ENCODE results near the gene APOC3. TPM values are rescaled to one million over a fixed set of nuclear protein-coding genes. Genes with fewer than 3 reads are reported as not detected.

APOC3 gene
- total RNA-seq, 3 donors from 2014 or later = 0.82 to 4.0 (median 2.0) TPM

- ATAC-seq (no peak), DNase-seq (no peak)
- H3K4me1 Mint-ChIP-seq (ENCODE audit: low read depth) = peaks cover 21% of the 10 kb centered on the region
- no peak overlapping the region for H3K4me3 Mint-ChIP-seq
- no peaks in the 10 kb centered on the region for H3K27me3 Mint-ChIP-seq (ENCODE audit: low read depth)
- peaks cover 53% of the 10 kb centered on the region for H3K36me3 Mint-ChIP-seq (ENCODE audit: insufficient read depth)
- H3K9me3 Mint-ChIP-seq = no peaks in the 10 kb centered on the region
Observed at GRCh38 chr11:116860303-116860702, 30.6 kb downstream of the APOC3 start.

GRCh38 chr11:116861539-116861938, 31.8 kb downstream of the APOC3 start:
- Mint-ChIP-seq H3K27me3 (ENCODE audit: low read depth) (no peaks in the 10 kb centered on the region), H3K36me3 (ENCODE audit: insufficient read depth) (peaks cover 56% of the 10 kb centered on the region), H3K4me3 (no peak overlapping the region), H3K9me3 (no peaks in the 10 kb centered on the region), H3K4me1 (ENCODE audit: low read depth) (peaks cover 11% of the 10 kb centered on the region)
- ATAC-seq (no peak), DNase-seq (no peak)

- Mint-ChIP-seq H3K4me1 (ENCODE audit: low read depth) (peaks cover 4% of the 10 kb centered on the region), H3K4me3 (no peak overlapping the region), H3K36me3 (ENCODE audit: insufficient read depth) (peaks cover 57% of the 10 kb centered on the region), H3K27me3 (ENCODE audit: low read depth) (no peaks in the 10 kb centered on the region), H3K9me3 (no peaks in the 10 kb centered on the region)
- no peak for ATAC-seq
- no peak for DNase-seq
Observed at GRCh38 chr11:116862185-116862584, 32.5 kb downstream of the APOC3 start.

GRCh38 chr11:116862951-116863350, 33.2 kb downstream of the APOC3 start:
- Mint-ChIP-seq H3K27me3 (ENCODE audit: low read depth) (no peaks in the 10 kb centered on the region), H3K36me3 (ENCODE audit: insufficient read depth) (peaks cover 61% of the 10 kb centered on the region), H3K4me3 (no peak overlapping the region), H3K4me1 (ENCODE audit: low read depth) (no peaks in the 10 kb centered on the region), H3K9me3 (no peaks in the 10 kb centered on the region)
- no peak for DNase-seq
- no peak for ATAC-seq

GRCh38 chr11:116864531-116864930, 34.8 kb downstream of the APOC3 start:
- H3K4me3 Mint-ChIP-seq = no peak overlapping the region
- H3K36me3 Mint-ChIP-seq (ENCODE audit: insufficient read depth) = peaks cover 55% of the 10 kb centered on the region
- H3K9me3 Mint-ChIP-seq = no peaks in the 10 kb centered on the region
- ATAC-seq (no peak), DNase-seq (no peak)
- no peaks in the 10 kb centered on the region for H3K4me1 Mint-ChIP-seq (ENCODE audit: low read depth)
- no peaks in the 10 kb centered on the region for H3K27me3 Mint-ChIP-seq (ENCODE audit: low read depth)

- no peaks in the 10 kb centered on the region for H3K4me1 Mint-ChIP-seq (ENCODE audit: low read depth)
- H3K4me3 Mint-ChIP-seq = no peak overlapping the region
- H3K36me3 Mint-ChIP-seq (ENCODE audit: insufficient read depth) = peaks cover 61% of the 10 kb centered on the region
- ATAC-seq (no peak), DNase-seq (no peak)
- H3K27me3 Mint-ChIP-seq (ENCODE audit: low read depth) = no peaks in the 10 kb centered on the region
- no peaks in the 10 kb centered on the region for H3K9me3 Mint-ChIP-seq
Observed at GRCh38 chr11:116865696-116866095, 36.0 kb downstream of the APOC3 start.

- H3K9me3 Mint-ChIP-seq = no peaks in the 10 kb centered on the region
- no peaks in the 10 kb centered on the region for H3K27me3 Mint-ChIP-seq (ENCODE audit: low read depth)
- ATAC-seq = no peak
- no peak overlapping the region for H3K4me3 Mint-ChIP-seq
- H3K36me3 Mint-ChIP-seq (ENCODE audit: insufficient read depth) = peaks cover 62% of the 10 kb centered on the region
- DNase-seq = no peak
- H3K4me1 Mint-ChIP-seq (ENCODE audit: low read depth) = no peaks in the 10 kb centered on the region
Observed at GRCh38 chr11:116866804-116867455, 37.2 kb downstream of the APOC3 start.

- no peak for DNase-seq
- no peak overlapping the region for H3K4me3 Mint-ChIP-seq
- no peaks in the 10 kb centered on the region for H3K4me1 Mint-ChIP-seq (ENCODE audit: low read depth)
- no peaks in the 10 kb centered on the region for H3K27me3 Mint-ChIP-seq (ENCODE audit: low read depth)
- H3K9me3 Mint-ChIP-seq = no peaks in the 10 kb centered on the region
- peaks cover 64% of the 10 kb centered on the region for H3K36me3 Mint-ChIP-seq (ENCODE audit: insufficient read depth)
- ATAC-seq = no peak
Observed at GRCh38 chr11:116867619-116868018, 37.9 kb downstream of the APOC3 start.

GRCh38 chr11:116868066-116868465, 38.4 kb downstream of the APOC3 start:
- no peaks in the 10 kb centered on the region for H3K4me1 Mint-ChIP-seq (ENCODE audit: low read depth)
- H3K36me3 Mint-ChIP-seq (ENCODE audit: insufficient read depth) = peaks cover 67% of the 10 kb centered on the region
- no peaks in the 10 kb centered on the region for H3K27me3 Mint-ChIP-seq (ENCODE audit: low read depth)
- DNase-seq (no peak), ATAC-seq (no peak)
- no peaks in the 10 kb centered on the region for H3K9me3 Mint-ChIP-seq
- H3K4me3 Mint-ChIP-seq = no peak overlapping the region

- Mint-ChIP-seq H3K4me3 (no peak overlapping the region), H3K4me1 (ENCODE audit: low read depth) (no peaks in the 10 kb centered on the region), H3K27me3 (ENCODE audit: low read depth) (no peaks in the 10 kb centered on the region), H3K9me3 (no peaks in the 10 kb centered on the region), H3K36me3 (ENCODE audit: insufficient read depth) (peaks cover 60% of the 10 kb centered on the region)
- ATAC-seq (no peak), DNase-seq (no peak)
Observed at GRCh38 chr11:116869610-116870009, 39.9 kb downstream of the APOC3 start.

- no peak for ATAC-seq
- no peak overlapping the region for H3K4me3 Mint-ChIP-seq
- no peaks in the 10 kb centered on the region for H3K4me1 Mint-ChIP-seq (ENCODE audit: low read depth)
- DNase-seq = no peak
- H3K9me3 Mint-ChIP-seq = no peaks in the 10 kb centered on the region
- H3K36me3 Mint-ChIP-seq (ENCODE audit: insufficient read depth) = peaks cover 62% of the 10 kb centered on the region
- no peaks in the 10 kb centered on the region for H3K27me3 Mint-ChIP-seq (ENCODE audit: low read depth)
Observed at GRCh38 chr11:116870054-116870453, 40.3 kb downstream of the APOC3 start.

- H3K4me1 Mint-ChIP-seq (ENCODE audit: low read depth) = no peaks in the 10 kb centered on the region
- DNase-seq = no peak
- H3K9me3 Mint-ChIP-seq = no peaks in the 10 kb centered on the region
- ATAC-seq = no peak
- no peak overlapping the region for H3K4me3 Mint-ChIP-seq
- peaks cover 60% of the 10 kb centered on the region for H3K36me3 Mint-ChIP-seq (ENCODE audit: insufficient read depth)
- no peaks in the 10 kb centered on the region for H3K27me3 Mint-ChIP-seq (ENCODE audit: low read depth)
Observed at GRCh38 chr11:116871248-116871647, 41.5 kb downstream of the APOC3 start.

GRCh38 chr11:116873381-116873780, 43.7 kb downstream of the APOC3 start:
- Mint-ChIP-seq H3K36me3 (ENCODE audit: insufficient read depth) (peaks cover 48% of the 10 kb centered on the region), H3K4me1 (ENCODE audit: low read depth) (no peaks in the 10 kb centered on the region), H3K9me3 (no peaks in the 10 kb centered on the region), H3K4me3 (no peak overlapping the region), H3K27me3 (ENCODE audit: low read depth) (no peaks in the 10 kb centered on the region)
- ATAC-seq (no peak), DNase-seq (no peak)

- no peaks in the 10 kb centered on the region for H3K9me3 Mint-ChIP-seq
- no peaks in the 10 kb centered on the region for H3K27me3 Mint-ChIP-seq (ENCODE audit: low read depth)
- no peak overlapping the region for H3K4me3 Mint-ChIP-seq
- DNase-seq (no peak), ATAC-seq (no peak)
- no peaks in the 10 kb centered on the region for H3K4me1 Mint-ChIP-seq (ENCODE audit: low read depth)
- peaks cover 47% of the 10 kb centered on the region for H3K36me3 Mint-ChIP-seq (ENCODE audit: insufficient read depth)
Observed at GRCh38 chr11:116874251-116874650, 44.5 kb downstream of the APOC3 start.

GRCh38 chr11:116875194-116875593, 45.5 kb downstream of the APOC3 start:
- no peak for ATAC-seq
- Mint-ChIP-seq H3K36me3 (ENCODE audit: insufficient read depth) (peaks cover 42% of the 10 kb centered on the region), H3K4me1 (ENCODE audit: low read depth) (peaks cover 5% of the 10 kb centered on the region), H3K4me3 (no peak overlapping the region), H3K27me3 (ENCODE audit: low read depth) (no peaks in the 10 kb centered on the region), H3K9me3 (no peaks in the 10 kb centered on the region)
- no peak for DNase-seq
